K562 (cell line): ENCODE results near the gene RAP1GAP2. TPM values are rescaled to one million over a fixed set of nuclear protein-coding genes. Genes with fewer than 3 reads are reported as not detected.

Experiments used
- ATAC-seq: fragments of 200-7000 bp; cut with Tn5 transposase; 3 replicates; pipeline ENCODE4 v1.9.1; 2020; ENCODE audit warnings: moderate library complexity
- BruUV-seq: library from RNA; stranded (reverse); fragments of 400-500 nt; replicated peaks from 2 replicates; lab custom pipeline; 2021; lab: Mats Ljungman, UMichigan
- CTCF ChIA-PET: fragments of 300-600 bp; formaldehyde crosslinking; extraction: SDS; loops from one replicate; lab custom pipeline; 2021; ENCODE audit warnings: low intra/inter-chr PET ratio; lab: Yijun Ruan, JAX
- POLR2A ChIA-PET: fragments of 300-600, 350-650 bp; sonication (Branson Sonifier 250); formaldehyde crosslinking; extraction: SDS; loops from one replicate; lab custom pipeline; 2021; ENCODE audit warnings: antibody characterized with exemption, inconsistent platforms; lab: Yijun Ruan, JAX
- DNase-seq, 4 experiments: peaks; one replicate each; pipeline versions ENCODE4 v3.0.0 to v3.0.0-alpha.2; 2011 to 2018; ENCODE audit warnings: low spot score in 3 of 4, mixed read lengths in 3 of 4; ENCODE audit errors: extremely low read depth in 1 of 4
- FAIRE-seq: peaks from 2 replicates; lab custom pipeline; 2011; peaks lifted over from hg19 to GRCh38; lab: Jason Lieb, UNC
- H2AFZ ChIP-seq: 2 replicates; pipeline ENCODE4 v1.6.0; 2011; ENCODE audit warnings: low read depth, low read length, control low read depth, inconsistent platforms
- H3K27ac ChIP-seq: fragments of 200-600 bp; 3 replicates; pipeline ENCODE4 v1.8.0; 2011; ENCODE audit warnings: low read depth, mild to moderate bottlenecking, control low read depth, inconsistent platforms, low read length, moderate library complexity, mixed read lengths; ENCODE audit errors: extremely low read depth
- H3K27me3 ChIP-seq, 2 experiments: fragments of 300-600 bp in 1 of 2; 2 replicates in 1 of 2; 3 replicates in 1 of 2; pipeline versions ENCODE4 v1.6.0 to v1.8.0; 2011; ENCODE audit warnings: inconsistent platforms in 2 of 2, low read length in 2 of 2, mild to moderate bottlenecking in 1 of 2, mixed read lengths in 1 of 2, moderate library complexity in 1 of 2; ENCODE audit not compliant: control insufficient read depth in 2 of 2, insufficient read depth in 2 of 2
- H3K36me3 ChIP-seq: fragments of 300-600 bp; 3 replicates; pipeline ENCODE4 v1.8.0; 2011; ENCODE audit warnings: mild to moderate bottlenecking, low read length, inconsistent platforms; ENCODE audit not compliant: control insufficient read depth, insufficient read depth
- H3K4me1 ChIP-seq, 2 experiments: fragments of 200-600 bp in 1 of 2; replicated peaks in 1 of 2; 2 replicates in 1 of 2; 3 replicates in 1 of 2; pipeline versions ENCODE4 v1.5.1 to v1.8.0; 2011; ENCODE audit warnings: inconsistent platforms in 2 of 2, low read length in 2 of 2, mild to moderate bottlenecking in 1 of 2, mixed read lengths in 1 of 2, moderate library complexity in 1 of 2; ENCODE audit not compliant: control insufficient read depth in 2 of 2, insufficient read depth in 2 of 2
- H3K4me2 ChIP-seq: 2 replicates; pipeline ENCODE4 v1.6.1; 2011; ENCODE audit warnings: low read length, control low read depth, inconsistent platforms, mixed read lengths; ENCODE audit not compliant: insufficient read depth
- H3K4me3 ChIP-seq: fragments of 200-600 bp; sonication (generic), shearing (Covaris generic); 2 replicates; pipeline ENCODE4 v1.5.1; 2016; ENCODE audit warnings: control low read depth, inconsistent platforms
- H3K79me2 ChIP-seq: fragments of 200-600 bp; 3 replicates; pipeline ENCODE4 v1.8.0; 2011; ENCODE audit warnings: low read length, inconsistent platforms; ENCODE audit not compliant: control insufficient read depth, insufficient read depth
- H3K9ac ChIP-seq, 2 experiments: 2 replicates each; pipeline versions ENCODE4 v1.6.0 to v1.6.1; 2011; ENCODE audit warnings: low read depth in 2 of 2, low read length in 2 of 2, control low read depth in 1 of 2, inconsistent platforms in 1 of 2, mild to moderate bottlenecking in 1 of 2, mixed read lengths in 1 of 2; ENCODE audit not compliant: insufficient read depth in 1 of 2
- H3K9me1 ChIP-seq: one replicate; pipeline ENCODE4 v1.6.0; 2011; ENCODE audit warnings: inconsistent platforms, mild to moderate bottlenecking, low read length, moderate library complexity; ENCODE audit not compliant: control insufficient read depth, insufficient read depth
- H3K9me3 ChIP-seq: replicated peaks from 2 replicates; pipeline ENCODE4 v1.5.1; 2011; ENCODE audit warnings: low read depth, low read length, inconsistent platforms; ENCODE audit not compliant: control insufficient read depth, insufficient read depth
- H4K20me1 ChIP-seq: replicated peaks from 2 replicates; pipeline ENCODE4 v1.6.1; 2011; ENCODE audit warnings: low read length, inconsistent platforms, mixed read lengths; ENCODE audit not compliant: control insufficient read depth, insufficient read depth
- SLC30A9 ChIP-seq: fragments of 250-450 bp; sonication (Bioruptor Pico); IDR thresholded peaks from 2 replicates; pipeline ENCODE4 v1.8.0; 2022; ENCODE audit warnings: mild to moderate bottlenecking, moderate library complexity
- ZBTB8A ChIP-seq: fragments of 450-650 bp; IDR thresholded peaks from 2 replicates; pipeline ENCODE4 v1.6.1; 2018; ENCODE audit warnings: mild to moderate bottlenecking, moderate library complexity; ENCODE audit not compliant: partially characterized antibody
- WGBS: fragments of 100-300 bp; shearing (Covaris generic); methylation state at CpG from one replicate; pipeline ENCODE4 v1.1.6; 2016; ENCODE audit warnings: low coverage, mixed read lengths; ENCODE audit not compliant: insufficient coverage; ENCODE audit errors: missing lambda C conversion rate; 5-methylcytosine and 5-hydroxymethylcytosine counted together
- in situ Hi-C: fragments of 300-500 bp; cut with MboI; formaldehyde crosslinking; loops from 4 replicates; pipeline ENCODE4 v1.15.0; 2018; ENCODE audit warnings: inconsistent platforms, mixed read lengths
- intact Hi-C: fragments of 100-400 bp; cut with micrococcal nuclease; formaldehyde crosslinking; loops from 2 replicates; pipeline ENCODE4 v1.14.2; 2022
- polyA plus RNA-seq, 8 experiments: library from polyadenylated mRNA; depleted of rRNA in 4 of 8; stranded (reverse) in 5 of 8; unstranded in 3 of 8; fragments of >200 nt; fragmentation: Nextera tagmentation in 2 of 8; fragmentation: Illumina TruSeq in 1 of 8; extraction: Ambion mirVana in 2 of 8; extraction: Trizol in 1 of 8; gene quantifications; 2 replicates each; pipeline versions ENCODE4 v1.2.1 to v1.2.3, GENCODE V29; 2011 to 2014; ENCODE audit warnings: inconsistent platforms in 1 of 8, missing spikeins in 1 of 8
- total RNA-seq, 7 experiments: library from RNA; depleted of rRNA in 6 of 7; stranded (reverse); fragments of >200 nt in 6 of 7; fragmentation: Illumina TruSeq in 2 of 7; extraction: Trizol in 2 of 7; gene quantifications; 2 replicates each; pipeline versions ENCODE4 v1.2.1 to v1.2.3, GENCODE V29; 2011 to 2021; ENCODE audit warnings: low replicate concordance in 1 of 7
- TF ChIP-seq, protein P1 (sequence below): fragments of 450-650 bp; IDR thresholded peaks from 2 replicates; pipeline ENCODE4 v1.6.1; 2016; ENCODE audit warnings: mild to moderate bottlenecking, moderate library complexity

The RAP1GAP2 gene
- total and polyA plus RNA-seq, 9 of the 15 experiments (the other 6 are each of a cell fraction or from before 2014, with no cell fraction given), result 0.01 to 1.3 (median 0.42) TPM; not detected in 1

DNA sequence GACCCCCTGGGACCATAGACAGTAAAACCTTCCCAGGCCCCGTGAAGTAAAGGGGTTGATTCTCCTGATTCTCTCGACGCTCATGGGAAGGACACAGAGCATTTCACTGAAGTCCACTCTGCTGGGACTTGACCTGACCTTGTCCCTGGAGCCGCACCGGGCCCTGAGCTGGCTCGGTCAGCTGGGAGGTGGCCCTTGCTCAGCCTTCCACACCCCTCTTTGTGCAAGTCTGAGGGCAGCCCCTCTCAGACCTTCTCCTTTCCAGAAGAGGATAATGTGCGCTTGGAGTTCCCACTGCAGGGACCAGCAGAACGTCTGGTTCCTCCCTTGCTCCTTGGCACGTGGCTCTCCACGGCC is 115.5 kb downstream of the RAP1GAP2 start:
- TF ChIP-seq ZBTB8A (no peak), SLC30A9 (no peak)
- TF ChIP-seq, protein P1, sequence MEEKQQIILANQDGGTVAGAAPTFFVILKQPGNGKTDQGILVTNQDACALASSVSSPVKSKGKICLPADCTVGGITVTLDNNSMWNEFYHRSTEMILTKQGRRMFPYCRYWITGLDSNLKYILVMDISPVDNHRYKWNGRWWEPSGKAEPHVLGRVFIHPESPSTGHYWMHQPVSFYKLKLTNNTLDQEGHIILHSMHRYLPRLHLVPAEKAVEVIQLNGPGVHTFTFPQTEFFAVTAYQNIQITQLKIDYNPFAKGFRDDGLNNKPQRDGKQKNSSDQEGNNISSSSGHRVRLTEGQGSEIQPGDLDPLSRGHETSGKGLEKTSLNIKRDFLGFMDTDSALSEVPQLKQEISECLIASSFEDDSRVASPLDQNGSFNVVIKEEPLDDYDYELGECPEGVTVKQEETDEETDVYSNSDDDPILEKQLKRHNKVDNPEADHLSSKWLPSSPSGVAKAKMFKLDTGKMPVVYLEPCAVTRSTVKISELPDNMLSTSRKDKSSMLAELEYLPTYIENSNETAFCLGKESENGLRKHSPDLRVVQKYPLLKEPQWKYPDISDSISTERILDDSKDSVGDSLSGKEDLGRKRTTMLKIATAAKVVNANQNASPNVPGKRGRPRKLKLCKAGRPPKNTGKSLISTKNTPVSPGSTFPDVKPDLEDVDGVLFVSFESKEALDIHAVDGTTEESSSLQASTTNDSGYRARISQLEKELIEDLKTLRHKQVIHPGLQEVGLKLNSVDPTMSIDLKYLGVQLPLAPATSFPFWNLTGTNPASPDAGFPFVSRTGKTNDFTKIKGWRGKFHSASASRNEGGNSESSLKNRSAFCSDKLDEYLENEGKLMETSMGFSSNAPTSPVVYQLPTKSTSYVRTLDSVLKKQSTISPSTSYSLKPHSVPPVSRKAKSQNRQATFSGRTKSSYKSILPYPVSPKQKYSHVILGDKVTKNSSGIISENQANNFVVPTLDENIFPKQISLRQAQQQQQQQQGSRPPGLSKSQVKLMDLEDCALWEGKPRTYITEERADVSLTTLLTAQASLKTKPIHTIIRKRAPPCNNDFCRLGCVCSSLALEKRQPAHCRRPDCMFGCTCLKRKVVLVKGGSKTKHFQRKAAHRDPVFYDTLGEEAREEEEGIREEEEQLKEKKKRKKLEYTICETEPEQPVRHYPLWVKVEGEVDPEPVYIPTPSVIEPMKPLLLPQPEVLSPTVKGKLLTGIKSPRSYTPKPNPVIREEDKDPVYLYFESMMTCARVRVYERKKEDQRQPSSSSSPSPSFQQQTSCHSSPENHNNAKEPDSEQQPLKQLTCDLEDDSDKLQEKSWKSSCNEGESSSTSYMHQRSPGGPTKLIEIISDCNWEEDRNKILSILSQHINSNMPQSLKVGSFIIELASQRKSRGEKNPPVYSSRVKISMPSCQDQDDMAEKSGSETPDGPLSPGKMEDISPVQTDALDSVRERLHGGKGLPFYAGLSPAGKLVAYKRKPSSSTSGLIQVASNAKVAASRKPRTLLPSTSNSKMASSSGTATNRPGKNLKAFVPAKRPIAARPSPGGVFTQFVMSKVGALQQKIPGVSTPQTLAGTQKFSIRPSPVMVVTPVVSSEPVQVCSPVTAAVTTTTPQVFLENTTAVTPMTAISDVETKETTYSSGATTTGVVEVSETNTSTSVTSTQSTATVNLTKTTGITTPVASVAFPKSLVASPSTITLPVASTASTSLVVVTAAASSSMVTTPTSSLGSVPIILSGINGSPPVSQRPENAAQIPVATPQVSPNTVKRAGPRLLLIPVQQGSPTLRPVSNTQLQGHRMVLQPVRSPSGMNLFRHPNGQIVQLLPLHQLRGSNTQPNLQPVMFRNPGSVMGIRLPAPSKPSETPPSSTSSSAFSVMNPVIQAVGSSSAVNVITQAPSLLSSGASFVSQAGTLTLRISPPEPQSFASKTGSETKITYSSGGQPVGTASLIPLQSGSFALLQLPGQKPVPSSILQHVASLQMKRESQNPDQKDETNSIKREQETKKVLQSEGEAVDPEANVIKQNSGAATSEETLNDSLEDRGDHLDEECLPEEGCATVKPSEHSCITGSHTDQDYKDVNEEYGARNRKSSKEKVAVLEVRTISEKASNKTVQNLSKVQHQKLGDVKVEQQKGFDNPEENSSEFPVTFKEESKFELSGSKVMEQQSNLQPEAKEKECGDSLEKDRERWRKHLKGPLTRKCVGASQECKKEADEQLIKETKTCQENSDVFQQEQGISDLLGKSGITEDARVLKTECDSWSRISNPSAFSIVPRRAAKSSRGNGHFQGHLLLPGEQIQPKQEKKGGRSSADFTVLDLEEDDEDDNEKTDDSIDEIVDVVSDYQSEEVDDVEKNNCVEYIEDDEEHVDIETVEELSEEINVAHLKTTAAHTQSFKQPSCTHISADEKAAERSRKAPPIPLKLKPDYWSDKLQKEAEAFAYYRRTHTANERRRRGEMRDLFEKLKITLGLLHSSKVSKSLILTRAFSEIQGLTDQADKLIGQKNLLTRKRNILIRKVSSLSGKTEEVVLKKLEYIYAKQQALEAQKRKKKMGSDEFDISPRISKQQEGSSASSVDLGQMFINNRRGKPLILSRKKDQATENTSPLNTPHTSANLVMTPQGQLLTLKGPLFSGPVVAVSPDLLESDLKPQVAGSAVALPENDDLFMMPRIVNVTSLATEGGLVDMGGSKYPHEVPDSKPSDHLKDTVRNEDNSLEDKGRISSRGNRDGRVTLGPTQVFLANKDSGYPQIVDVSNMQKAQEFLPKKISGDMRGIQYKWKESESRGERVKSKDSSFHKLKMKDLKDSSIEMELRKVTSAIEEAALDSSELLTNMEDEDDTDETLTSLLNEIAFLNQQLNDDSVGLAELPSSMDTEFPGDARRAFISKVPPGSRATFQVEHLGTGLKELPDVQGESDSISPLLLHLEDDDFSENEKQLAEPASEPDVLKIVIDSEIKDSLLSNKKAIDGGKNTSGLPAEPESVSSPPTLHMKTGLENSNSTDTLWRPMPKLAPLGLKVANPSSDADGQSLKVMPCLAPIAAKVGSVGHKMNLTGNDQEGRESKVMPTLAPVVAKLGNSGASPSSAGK, result no peak
- Histone ChIP-seq H3K9ac (no peak overlapping the region), H3K27me3 (peaks cover 0 to 13% of the 10 kb centered on the region in 2 experiments; a peak in 3 of 5 replicates), H3K79me2 (no peaks in the 10 kb centered on the region), H3K9me3 (no peaks in the 10 kb centered on the region), H3K9me1 (no peaks in the 10 kb centered on the region), H3K4me2 (no peak overlapping the region), H3K27ac (no peak overlapping the region), H3K4me1 (no peaks in the 10 kb centered on the region), H4K20me1 (no peaks in the 10 kb centered on the region), H3K4me3 (no peak overlapping the region), H3K36me3 (no peaks in the 10 kb centered on the region), H2AFZ (no peak overlapping the region)
- FAIRE-seq (no peak), DNase-seq (no peak), ATAC-seq (no peak)
- intact Hi-C loops, result no loop called here
- in situ Hi-C loops, result no loop called here
- ChIA-PET POLR2A (interaction anchor here (0.6 kb wide), 1 partner anchor 98 kb away, joined by 3 read pairs; no protein-coding TSS in a partner anchor), CTCF (no interaction called here)
- WGBS, result 0% methylated on average over 3 of the region's 10 CpGs
- no TSS peak for BruUV-seq
